NCI-H526 (cell line): Measurements from ENCODE around the gene NUMA1.

Experiments
- DNase-seq, 2 experiments: peaks; one replicate each; lab custom pipeline; 2025; lab: John Stamatoyannopoulos, UW

Gene NUMA1, protein sequence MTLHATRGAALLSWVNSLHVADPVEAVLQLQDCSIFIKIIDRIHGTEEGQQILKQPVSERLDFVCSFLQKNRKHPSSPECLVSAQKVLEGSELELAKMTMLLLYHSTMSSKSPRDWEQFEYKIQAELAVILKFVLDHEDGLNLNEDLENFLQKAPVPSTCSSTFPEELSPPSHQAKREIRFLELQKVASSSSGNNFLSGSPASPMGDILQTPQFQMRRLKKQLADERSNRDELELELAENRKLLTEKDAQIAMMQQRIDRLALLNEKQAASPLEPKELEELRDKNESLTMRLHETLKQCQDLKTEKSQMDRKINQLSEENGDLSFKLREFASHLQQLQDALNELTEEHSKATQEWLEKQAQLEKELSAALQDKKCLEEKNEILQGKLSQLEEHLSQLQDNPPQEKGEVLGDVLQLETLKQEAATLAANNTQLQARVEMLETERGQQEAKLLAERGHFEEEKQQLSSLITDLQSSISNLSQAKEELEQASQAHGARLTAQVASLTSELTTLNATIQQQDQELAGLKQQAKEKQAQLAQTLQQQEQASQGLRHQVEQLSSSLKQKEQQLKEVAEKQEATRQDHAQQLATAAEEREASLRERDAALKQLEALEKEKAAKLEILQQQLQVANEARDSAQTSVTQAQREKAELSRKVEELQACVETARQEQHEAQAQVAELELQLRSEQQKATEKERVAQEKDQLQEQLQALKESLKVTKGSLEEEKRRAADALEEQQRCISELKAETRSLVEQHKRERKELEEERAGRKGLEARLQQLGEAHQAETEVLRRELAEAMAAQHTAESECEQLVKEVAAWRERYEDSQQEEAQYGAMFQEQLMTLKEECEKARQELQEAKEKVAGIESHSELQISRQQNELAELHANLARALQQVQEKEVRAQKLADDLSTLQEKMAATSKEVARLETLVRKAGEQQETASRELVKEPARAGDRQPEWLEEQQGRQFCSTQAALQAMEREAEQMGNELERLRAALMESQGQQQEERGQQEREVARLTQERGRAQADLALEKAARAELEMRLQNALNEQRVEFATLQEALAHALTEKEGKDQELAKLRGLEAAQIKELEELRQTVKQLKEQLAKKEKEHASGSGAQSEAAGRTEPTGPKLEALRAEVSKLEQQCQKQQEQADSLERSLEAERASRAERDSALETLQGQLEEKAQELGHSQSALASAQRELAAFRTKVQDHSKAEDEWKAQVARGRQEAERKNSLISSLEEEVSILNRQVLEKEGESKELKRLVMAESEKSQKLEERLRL (N-terminal part only)

DNA sequence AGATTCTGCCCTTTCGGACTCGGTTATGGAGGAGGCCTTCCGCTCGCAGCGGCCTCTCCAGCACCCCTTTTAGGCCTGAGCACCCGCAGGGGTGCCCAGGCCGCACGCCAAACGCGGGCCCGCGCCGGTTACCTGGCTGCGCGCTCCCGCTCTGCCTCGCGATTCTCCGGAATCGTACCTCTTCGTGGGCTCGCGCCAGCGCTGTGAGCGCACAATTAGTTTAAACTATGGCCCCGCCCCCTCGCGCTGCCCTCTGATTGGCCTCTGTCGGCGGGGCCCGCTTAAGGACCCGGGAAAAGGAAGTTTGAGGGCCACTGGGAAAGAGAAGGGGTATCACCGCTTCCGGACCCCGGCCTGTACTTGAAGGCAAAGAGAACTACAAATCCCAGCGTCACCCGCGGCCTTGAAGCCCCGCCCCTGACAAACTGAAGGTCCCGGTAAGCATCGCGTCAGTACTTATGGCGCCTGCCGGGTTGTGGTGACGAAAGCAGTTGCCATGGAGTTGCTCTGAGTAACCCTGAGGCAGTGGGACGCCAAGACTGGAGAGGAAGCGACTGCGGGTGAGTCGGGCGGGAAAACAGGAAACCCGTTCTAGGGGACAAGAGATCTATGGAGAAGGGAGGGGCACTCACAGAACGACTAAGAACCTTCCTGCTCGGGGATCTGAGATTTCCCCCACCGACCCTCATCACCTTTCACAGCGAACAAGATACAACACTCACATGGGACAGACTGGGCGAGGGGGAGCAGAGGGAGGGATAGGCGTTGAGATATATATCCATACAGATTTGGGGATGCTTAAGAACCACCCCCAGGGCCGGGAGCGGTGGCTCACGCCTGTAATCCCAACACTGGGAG lies at the start of gene NUMA1, which contains the start of gene LRRC51:
TSS of gene NUMA1 (minus strand) at position 217 of the 858 bp plus-strand sequence. CDS start 44,599 bp downstream, outside the sequence.
TSS of gene LRRC51 (plus strand) at position 525 of the 858 bp plus-strand sequence. CDS start 8,234 bp downstream, outside the sequence.
- DNase-seq: peak; percentile 100

DNA sequence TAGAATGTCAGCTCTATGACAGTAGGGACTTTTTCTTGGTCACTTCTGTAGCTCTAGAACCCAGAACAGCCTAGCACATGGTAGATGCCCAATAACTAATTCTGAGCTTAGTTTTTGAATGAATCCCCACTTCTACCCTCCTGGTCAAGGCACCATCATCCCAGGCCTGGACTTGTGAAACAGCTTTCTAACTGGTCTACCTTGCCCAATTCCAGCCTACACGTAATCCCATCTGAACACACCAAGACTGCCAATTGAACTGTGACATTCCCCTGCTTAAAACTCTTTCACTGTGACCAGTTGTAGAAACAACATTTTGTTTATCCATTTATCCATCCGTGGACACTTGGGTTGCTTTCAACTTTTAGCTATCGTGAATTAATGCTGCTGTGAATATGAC lies 49.0 kb upstream of the NUMA1 start:
- no peak for DNase-seq

GRCh38 chr11:72127923-72128322 lies 47.6 kb upstream of the NUMA1 start:
- DNase-seq: no peak

GRCh38 chr11:72125956-72126355 lies 45.6 kb upstream of the NUMA1 start:
- DNase-seq: no peak

- no peak for DNase-seq
Measured at GRCh38 chr11:72124046-72124445, 43.7 kb upstream of the NUMA1 start.

- DNase-seq: no peak
Measured at GRCh38 chr11:72123117-72123653, 42.8 kb upstream of the NUMA1 start.

DNA sequence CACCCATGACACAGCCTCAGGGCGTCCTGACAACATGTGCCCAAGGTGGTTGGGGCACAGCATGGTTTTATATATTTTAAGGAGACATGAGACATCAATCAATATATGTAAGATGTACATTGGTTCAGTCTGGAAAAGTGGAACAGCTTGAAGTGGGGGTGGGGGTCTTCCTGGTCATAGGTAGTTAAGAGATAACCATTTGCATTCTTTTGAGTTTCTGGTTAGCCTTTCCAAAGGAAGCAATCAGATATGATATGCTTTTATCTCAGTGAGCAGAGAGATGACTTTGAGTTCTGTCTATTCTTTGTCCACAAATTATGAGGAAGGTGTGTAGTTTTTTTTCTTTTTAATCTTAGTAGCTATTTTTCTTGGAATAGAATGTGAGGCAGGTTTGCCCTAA lies 42.3 kb upstream of the NUMA1 start:
- no peak for DNase-seq

DNA sequence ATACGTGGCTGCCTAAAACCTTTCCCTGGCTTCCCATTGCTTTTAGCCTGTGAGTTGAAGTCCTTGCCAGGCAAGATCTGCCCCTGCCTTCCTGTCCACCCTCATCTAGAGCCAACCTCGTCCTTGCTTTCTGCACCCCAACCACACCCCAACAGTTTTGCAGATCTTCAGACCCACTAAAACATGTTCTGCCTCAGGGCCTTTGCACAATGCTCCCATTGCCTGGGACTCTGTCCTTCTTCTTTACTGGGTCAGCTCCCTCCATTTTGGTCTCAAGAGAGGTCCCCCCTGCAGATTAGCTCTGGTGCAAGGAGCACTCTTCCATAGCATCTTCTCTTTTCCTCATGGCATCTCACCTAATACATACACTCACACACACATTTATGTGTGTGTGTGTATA lies 40.6 kb upstream of the NUMA1 start:
- DNase-seq: no peak

DNA sequence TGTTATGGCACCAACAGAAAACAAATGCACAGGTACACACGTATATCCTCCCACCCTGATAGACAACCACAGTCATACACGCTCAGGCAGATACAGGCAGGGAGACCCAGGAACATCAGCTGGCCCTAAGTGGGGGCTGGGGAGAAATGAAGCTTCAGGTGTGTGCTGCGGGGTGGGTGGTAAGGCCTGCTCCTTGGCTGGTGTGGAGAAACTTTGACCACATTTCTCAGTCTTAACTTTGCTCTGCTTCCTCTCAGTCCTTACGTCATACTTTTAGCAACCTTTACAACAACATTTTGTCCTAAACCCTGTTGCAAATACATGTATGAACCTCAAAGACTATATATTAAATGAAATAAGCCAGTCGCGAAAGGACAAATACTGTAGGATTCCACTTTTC lies 38.9 kb upstream of the NUMA1 start:
- DNase-seq: no peak

DNA sequence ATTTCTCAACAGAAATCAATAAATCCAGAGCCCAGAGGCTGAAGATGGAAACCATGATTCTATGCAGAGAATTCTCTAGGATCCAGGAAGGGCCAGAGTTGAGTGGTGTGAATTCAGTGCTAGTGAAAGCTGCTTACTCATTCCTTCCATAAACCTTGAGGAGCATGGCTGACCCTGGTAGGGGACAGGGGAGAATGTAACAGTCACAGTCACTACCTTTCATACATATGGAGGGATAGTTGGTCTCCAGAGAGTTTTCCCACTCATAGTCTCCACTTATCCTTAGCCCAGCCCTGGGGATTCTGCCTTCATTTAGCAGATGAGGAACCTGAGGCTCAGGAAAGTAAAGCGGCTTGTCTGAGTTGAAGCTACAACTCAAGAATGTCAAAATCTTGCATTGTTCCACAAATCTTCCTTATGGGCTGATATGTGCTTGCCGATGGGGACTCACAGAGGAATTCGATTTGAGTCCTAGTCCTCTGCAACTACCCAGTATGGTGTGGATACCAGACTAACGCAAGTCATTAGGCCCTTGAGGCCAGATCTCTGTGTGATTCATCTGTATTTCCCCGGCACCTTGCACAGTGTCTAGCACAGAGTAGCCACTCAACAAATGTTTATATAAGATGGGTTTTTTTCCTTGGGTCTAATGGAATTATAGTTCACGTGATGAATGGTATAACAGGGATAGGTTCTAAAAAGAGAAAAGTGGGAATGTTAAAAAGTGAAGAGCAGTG lies 35.8 kb upstream of the NUMA1 start:
- no peak for DNase-seq

DNA sequence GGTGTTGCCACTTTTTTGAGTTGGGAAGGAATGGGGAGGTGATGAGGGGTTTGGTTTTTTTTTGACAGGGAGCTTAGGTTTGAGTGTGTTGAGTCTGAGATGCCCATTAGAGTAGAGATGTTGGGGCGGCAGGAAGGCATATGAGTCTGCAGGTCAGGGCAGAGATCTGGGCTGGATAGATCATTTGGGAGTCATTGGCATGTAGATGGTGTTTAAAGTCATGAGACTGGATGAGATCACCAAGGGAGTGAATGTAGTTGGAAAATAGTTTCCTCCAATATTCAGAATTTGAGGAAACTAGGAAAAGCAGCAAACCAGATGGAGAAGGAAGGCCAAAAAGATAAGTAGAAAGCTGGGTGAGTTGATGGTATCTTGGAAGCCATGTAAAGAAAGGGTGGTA lies 34.2 kb upstream of the NUMA1 start:
- DNase-seq: no peak

GRCh38 chr11:72112978-72113808 lies 32.9 kb upstream of the NUMA1 start:
- DNase-seq: no peak

DNA sequence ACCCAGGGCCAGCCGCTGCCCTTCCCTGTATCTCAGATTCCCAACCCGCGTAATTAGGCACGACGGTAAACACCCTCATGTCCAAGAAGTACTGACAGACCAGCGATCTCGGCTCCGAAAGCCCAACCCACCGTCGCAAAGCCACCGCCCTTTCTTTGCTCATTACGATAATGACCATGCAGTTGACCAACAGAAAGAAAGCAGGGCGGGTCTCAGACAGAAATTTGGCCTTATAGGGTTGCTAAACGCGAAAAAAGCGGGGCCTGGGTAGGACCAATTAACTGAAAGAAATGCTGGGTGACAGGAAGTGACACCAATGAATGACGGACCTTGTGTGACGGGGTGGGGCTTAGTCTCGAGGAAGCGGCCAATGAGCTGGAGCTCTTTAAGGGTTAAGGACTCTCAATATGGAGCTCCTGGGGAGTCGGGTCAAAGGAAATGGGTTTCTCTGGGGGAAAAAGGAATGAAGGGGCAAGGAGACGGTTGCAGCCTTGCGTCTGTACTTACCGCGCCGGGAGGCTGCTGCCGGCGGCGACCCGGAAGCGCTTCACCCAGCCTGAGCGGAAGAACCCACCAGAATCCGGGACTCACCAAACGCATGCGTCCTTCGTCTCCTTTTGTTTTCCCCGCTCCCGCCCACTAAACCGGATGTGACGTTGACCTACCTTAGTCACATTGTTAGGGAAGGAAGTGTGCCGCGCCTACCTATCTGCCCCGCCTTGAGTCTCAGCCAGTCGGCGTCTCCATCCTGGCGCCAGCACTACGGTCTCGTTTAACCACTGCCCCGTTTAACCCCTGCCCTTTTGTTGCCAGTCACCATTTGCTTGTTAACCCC lies 32.0 kb upstream of the NUMA1 start, which contains the start of gene ANAPC15:
TSS of gene ANAPC15 (minus strand) at position 553 of the 835 bp plus-strand sequence. CDS start 1,419 bp downstream, outside the sequence.
- DNase-seq: peak; percentile 100

DNA sequence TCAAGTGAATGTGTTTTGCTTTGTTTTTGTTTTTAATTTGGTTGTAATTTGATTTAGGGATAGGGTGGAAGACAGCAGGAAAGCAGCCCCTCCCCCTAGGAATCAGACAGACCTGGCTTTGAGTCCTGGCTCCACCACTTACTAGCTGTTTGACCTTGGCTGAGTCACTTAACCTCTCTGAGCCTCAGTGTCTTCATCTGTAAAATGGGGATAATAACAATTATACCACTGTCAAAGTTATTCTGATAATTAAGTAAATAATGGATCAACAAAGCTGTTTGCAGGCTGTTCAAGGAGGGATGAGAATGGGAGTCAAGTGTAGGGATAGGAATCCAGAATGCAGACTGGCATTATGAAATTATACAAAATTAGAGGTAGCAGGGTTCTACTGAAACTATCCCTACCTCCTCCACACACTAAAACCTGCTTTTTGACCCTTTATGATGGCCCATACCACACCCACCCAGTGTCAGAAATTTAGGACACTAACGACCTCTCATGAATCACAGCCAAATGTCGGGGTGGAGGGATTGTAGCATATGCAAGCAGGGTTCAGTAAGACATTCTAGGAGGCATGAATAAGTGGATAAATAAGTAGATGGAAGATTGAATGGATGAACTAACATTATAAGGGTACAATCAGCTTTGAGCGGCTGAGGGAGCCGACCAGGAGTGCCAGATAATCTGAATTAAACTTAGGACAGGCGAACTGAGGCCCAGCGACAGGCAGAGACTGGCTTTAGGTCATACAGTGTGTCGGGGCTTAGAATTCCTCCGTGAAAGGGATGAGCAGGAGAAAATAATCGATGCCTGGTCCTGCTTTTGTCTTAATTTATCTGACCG lies 31.2 kb upstream of the NUMA1 start:
- no peak for DNase-seq

GRCh38 chr11:72105888-72106287 lies 25.5 kb upstream of the NUMA1 start, which contains the start of gene TOMT:
Gene TOMT, plus strand, starts transcription at chr11:72105924. Its CDS starts 28 bp downstream, at chr11:72105952.
- DNase-seq: no peak

- DNase-seq: no peak
Measured at GRCh38 chr11:72103754-72104167, 23.4 kb upstream of the NUMA1 start.
